Measurements from ENCODE around the gene SLC6A11. TPM values are rescaled to one million over a fixed set of nuclear protein-coding genes. Genes with fewer than 3 reads are reported as not detected.

The SLC6A11 gene
- total RNA-seq, 1 donor from 2014 or later: not detected

DNA sequence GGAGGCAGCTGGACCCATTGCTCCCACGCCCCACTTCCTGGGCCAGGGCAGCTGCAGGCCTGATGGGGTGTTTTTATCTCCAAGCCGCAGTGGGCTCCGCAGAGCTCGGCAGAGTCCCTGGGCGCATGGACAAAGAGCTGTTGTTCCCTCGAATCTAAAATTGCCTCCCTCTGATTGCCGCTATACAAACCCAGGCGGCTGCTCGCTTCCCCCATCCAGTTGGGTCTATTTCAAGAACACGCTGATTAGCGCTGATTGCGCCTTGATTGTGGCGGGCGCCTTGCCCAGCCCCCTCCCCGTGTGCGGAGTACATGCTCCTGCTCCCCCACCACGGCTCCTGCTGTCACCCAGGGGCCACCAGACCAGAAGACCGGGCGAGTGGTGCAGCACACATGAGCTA is 133.2 kb downstream of the SLC6A11 start:
- no peak for DNase-seq (ENCODE audit: extremely low read depth, low read depth, low spot score)

DNA sequence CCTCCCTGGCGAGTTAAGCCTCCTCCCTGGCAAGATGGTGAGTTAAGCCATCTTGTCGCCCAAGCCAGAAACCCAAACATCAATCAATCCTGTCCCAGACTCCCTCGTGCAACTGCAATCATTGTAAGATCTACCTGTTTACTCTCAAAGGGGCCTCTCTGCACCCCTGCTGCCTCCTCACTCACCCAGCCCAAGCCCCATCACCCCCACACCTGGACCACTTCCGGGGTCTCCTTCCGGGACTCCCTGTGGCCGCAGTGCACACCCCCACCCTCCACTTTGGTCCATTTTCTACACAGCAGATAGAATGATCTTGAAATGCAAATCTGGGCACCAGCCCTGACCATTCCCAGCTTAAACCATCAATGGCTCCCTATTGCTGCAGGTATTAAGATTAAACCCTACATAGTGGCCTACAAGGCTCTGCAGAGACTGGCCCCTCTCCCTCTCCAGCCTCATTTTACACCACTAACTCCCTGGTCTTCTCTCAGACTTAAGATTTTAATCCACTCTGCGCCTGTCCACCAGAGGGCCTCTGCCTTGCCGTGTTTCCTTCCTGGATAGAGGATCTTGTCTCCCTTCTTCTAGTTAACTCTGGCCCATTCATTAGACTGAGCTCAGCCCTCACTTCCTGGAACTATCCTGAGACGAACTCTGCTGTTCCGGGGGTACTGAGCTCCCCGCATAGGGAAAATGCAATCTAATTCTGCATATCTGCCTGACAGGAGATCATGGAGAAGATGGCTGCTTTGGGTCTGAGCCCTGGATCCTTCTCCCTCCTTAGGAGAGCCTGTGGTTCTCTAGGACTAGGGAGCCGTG is 134.7 kb downstream of the SLC6A11 start:
- no peak for DNase-seq (ENCODE audit: extremely low read depth, low read depth, low spot score)

DNA sequence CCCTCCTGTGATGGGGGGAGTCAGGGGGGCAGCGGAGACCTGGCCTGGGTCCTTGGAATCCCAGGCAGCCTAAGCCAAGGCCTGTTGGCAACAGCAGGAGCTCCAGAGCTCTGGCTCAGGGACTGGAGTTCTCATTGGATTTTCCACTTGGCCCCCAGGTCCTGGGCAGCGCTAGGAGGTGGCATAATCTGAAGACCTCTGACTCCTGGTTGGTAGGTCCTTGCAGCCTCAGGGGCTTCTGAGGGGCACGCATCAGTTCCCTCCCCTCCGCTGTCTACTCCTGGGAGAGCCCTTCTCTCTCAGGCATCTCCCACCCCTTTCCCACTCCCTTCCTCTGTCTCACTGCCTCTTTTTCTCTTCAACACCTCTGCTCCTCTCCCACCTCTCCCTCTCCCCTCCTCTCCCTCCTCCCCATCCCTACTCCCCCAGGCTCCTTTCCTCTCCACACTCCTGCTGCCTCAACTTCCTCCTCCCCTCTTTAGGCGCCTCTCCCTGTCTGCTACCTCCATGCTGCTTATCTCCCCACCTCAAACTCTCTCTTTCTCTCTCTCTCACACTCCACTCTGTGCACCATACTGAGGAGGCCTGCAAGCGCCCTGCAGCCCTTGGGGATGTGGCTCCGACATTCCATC is 135.4 kb downstream of the SLC6A11 start:
- DNase-seq (ENCODE audit: extremely low read depth, low read depth, low spot score): no peak

DNA sequence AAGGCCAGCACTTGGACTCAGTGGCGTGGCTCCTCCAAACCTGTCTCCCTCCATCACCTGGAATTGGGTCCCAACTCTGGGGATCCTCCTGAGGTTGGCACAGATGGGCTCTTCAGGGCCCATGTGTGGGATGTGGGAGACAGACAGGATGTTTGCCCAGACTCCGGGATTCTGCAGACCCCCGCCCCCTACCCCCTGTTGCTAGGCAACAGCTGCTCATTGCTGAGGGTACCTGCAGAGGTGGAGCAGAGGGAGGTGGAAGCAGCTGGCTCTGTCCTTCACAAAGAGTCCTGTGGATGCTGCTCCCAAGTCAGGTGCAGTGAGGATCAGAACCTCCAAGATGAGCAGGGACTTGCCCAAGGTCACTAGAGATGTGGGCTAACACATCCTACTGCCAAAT is 136.5 kb downstream of the SLC6A11 start:
- no peak for DNase-seq (ENCODE audit: extremely low read depth, low read depth, low spot score)

DNA sequence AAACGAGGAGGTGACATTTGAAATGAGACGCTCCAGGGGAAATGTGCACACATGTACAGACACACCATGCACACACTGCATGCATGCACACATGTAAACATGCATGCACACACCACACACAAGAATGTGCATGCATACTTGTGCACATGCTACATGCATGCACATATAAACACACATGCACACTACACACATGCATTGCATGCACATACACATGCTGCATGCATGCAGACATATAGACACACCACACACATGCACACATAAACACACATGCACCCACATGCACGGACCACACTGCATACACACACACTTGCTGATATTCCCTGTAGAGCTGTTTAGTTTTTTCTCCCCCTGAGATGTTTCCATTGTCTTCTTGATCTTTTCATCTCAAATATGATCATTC is 138.7 kb downstream of the SLC6A11 start:
- DNase-seq (ENCODE audit: extremely low read depth, low read depth, low spot score): no peak

DNA sequence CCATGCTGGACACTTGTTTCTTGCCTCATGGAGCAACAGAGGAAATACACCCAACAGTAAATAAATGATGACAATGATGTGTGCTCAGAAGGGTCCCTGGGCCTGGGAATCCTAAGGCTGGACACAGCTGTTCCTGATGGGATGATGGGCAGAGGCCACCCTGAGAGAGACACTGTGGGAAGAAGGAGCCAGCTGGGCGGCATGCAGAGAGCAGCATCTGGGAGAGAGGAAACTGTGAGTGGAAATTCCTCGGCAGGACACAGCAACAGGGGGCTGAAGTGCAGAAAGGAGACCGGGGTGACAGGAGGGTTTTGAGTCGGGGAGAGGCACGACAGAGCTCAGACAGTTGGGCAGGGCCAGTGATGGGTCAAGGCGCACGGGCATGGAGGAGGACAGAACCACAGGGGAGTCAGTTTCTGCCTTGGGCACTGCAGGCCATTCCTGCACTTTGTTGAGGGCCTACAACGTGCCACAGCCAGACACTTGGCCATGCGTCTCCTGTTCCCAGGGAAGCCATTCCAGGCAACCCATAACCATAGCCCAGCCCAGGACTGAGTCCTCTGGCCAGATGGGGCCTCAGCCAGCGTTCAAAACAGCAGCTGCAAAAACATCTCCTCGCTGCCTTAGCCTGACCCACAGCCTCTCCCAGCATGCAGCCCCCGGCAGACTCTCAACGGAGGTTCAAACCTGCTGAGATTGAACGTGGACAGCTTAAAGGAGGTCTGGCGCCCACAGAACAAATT is 139.9 kb downstream of the SLC6A11 start:
- no peak for DNase-seq (ENCODE audit: extremely low read depth, low read depth, low spot score)

DNA sequence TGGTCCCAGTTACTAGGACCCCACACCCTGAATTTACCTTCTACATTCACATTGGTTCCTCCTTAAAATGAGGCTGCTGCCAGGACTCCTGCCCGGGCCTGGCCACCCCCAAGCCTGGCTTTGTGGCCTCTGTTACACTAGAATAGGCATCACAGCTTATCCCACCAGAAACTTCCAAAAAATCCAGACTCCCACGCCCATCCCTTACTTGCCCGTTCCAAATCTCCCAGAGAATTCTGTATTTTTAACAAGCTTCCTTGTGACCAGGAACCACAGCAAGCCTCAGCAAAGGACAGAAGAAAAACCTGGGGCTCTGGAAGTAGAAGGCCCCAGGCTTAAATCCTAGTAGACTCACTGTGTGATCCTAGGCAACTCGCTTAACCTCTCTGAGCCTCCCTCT is 140.5 kb downstream of the SLC6A11 start:
- no peak for DNase-seq (ENCODE audit: extremely low read depth, low read depth, low spot score)

DNA sequence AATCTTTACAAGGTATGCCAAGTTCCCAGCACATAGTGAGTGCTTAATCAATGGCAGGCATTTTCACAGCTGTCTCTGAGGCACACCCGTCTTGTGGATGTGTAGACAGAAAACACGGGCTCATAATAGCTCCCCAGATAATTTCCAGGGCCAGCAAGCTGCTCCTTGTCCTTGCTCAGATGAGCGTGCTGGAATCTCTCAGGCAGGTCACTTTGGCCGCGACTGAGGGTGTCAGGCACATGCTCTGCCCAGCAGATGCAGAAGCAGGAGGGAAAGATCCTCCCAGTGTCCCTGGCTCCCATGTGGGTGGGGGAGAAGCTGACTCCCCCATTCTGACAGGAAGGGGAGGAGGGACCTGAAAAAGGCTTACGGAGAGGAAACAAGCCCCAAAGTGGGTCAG is 141.0 kb downstream of the SLC6A11 start:
- DNase-seq (ENCODE audit: extremely low read depth, low read depth, low spot score): no peak

DNA sequence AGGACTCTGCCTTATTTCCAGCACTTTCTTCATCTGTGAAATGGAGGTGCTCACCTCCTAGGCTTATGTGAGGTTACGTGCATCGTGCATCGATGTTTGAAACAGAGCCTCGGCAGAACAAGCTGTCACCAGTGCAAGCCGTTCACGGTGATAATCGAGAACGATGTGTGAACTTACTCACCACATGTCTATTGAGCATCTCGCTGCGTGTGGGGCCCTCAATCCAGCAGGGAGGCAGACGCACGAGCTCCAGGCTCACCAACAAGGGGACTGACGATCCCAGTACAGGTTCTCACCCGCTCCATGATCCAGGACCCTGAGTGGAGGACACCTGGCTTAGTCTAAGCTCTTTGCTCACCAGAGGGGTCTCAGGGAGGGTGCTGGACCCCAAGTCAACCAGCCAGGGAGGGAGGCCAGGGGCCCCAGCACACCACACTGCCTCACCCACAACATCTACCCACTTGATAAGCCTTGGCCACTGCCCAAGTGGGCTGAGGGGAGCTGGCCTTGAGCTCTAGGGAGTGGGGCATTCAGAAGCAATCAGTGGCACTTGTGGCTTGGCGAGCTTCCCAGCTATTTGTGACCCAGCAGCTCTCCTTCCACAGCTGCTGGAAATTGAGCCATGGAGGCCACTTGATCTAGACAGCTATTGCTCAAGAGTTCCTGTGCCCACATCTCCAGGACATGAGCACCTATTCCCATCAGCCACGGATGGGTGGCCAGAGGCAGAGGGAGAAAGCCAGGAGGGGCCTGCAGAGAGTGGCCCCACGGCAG is 142.1 kb downstream of the SLC6A11 start:
- DNase-seq (ENCODE audit: extremely low read depth, low read depth, low spot score): no peak

DNA sequence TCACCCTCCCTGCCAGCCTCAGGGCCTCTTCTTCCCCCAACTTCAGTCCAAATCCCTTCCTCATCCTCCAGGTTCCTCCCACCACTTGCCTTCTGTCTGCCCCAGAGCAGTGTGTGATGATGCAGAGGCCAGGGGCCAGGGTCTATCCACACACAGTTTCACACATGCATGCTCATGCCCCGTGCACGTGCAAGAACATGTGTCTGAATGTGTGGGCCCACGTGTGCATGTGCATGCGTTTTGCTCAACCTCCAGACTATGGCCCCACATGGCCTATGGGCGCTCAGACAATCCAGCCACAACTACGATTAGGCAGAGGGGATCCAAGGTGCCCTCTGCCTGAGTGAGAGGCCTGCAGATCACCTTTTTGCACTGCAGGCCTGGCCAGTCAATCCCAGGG is 144.2 kb downstream of the SLC6A11 start:
- DNase-seq (ENCODE audit: extremely low read depth, low read depth, low spot score): no peak

DNA sequence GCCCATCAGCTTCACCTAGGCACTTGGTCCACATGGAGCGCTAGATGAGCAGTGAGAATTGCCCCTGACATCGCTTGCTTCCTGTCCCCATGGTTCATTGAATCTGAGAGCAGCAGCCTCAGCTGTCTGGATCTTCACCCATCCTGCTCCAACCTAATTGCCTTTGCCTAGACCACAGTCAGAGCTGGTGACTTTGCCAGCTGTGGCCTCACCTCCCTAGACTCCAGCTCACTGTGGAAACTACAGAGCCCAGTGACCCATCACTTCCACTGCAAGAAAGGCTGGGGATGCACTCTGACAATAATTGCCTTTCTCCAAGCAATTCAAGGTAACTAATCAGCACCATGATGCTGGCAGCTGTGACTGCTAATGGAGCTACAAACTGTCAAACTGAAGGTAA is 145.9 kb downstream of the SLC6A11 start:
- no peak for DNase-seq (ENCODE audit: extremely low read depth, low read depth, low spot score)

DNA sequence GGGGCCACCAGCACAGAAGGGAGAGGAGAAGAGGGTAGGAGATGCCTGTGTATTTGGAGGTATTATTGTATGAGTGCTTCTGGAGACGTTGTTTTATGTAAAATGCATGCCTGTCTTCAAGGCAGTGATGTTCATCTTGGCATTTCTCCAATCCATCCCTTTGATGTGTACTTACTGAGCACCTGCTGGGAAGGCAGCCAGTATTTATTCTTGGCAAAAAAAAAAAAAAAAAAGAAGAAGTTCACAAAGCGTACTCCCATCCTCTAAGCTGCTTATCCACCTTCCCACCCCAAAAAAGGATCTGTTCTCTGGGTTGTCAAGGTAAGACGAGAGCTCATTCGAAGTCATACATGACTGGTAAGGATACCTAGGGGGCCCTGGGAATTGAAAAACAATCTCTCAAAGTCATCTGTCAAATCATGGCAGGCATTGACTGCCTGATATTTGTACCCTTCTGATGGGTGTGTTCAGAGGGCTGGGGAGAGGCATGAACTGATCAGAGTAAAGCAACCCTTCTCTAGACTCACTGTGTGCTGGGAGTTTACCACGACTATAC is 146.5 kb downstream of the SLC6A11 start:
- DNase-seq (ENCODE audit: extremely low read depth, low read depth, low spot score): no peak

DNA sequence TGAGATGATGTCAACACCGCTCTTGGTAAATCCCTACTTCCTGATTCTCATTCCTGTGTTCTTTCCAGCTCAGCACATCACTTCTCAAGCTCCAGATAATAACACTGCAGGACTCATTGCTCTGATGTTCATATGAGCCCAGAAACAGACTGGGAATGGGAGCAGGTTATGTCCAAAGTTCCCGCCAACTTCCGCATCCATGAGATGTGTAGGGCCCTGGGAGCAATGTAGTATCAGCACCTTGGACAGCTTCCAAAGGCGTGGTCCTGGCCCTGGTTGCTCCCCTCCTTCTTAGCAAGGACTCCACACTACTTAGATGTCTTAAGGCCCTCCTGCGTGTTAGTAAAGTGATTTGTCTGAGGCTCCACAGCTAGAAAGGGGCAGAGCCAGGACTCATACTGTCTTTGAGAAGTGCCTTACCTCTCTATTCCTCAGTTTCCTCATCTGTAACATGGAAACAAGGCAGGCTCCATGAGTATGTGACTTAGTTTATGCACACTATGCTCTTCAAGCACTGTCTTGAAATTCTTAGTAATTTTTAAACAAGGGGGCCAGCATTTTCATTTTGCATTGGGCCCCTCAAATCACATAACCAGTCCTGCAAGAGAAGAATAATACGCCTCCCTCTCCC is 148.6 kb downstream of the SLC6A11 start:
- no peak for DNase-seq (ENCODE audit: extremely low read depth, low read depth, low spot score)

DNA sequence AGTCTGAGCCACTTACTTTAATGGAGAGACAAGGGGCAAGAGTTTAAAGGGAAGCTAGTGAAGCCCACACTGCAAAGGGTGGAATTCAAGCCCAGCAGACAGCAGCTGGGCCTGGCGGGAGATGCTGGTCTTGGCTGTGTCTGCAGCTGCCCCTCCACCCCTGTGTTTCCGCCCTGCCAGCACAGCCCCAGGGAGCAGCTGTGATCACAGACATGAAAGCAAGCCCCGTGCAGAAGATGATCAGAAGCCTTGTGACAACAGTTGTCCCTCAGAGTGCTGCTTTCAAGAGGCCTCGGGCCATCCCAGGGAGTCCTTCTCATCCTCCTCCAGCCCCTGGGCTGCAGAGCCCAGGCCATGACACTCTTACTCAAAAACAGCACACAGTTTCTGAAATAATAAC is 152.4 kb downstream of the SLC6A11 start:
- no peak for DNase-seq (ENCODE audit: extremely low read depth, low read depth, low spot score)

DNA sequence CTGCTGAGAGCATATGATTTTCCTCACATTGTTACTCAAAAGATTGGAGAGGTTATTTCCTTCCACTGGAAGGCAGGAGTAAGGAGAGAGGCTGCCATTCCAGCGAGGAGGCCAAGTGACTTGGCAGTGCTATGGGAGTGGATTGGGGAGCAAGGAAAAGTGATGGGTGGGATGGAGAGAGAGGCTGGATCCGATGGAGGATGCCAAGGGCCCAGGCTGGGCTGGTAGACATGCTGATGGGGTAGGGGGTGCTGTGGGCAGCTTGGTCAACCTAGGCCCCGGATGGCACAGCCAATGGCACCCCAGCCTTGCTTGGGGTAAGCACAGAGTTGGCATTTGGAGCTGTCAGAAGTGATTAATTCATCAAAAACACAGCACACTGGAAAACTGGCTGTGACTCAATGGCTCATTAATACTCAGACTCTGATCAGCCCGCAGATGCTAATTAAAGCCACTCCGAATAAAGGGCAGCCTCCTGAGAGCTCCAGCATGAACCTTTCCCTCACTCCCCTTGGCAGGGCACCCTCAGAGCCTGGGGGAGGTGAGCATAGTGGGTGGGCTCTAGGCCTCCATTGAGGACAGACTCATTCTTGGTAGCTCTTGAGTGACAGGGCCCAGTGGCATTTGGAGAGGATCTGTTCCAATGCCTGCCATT is 154.4 kb downstream of the SLC6A11 start:
- DNase-seq (ENCODE audit: extremely low read depth, low read depth, low spot score): no peak

DNA sequence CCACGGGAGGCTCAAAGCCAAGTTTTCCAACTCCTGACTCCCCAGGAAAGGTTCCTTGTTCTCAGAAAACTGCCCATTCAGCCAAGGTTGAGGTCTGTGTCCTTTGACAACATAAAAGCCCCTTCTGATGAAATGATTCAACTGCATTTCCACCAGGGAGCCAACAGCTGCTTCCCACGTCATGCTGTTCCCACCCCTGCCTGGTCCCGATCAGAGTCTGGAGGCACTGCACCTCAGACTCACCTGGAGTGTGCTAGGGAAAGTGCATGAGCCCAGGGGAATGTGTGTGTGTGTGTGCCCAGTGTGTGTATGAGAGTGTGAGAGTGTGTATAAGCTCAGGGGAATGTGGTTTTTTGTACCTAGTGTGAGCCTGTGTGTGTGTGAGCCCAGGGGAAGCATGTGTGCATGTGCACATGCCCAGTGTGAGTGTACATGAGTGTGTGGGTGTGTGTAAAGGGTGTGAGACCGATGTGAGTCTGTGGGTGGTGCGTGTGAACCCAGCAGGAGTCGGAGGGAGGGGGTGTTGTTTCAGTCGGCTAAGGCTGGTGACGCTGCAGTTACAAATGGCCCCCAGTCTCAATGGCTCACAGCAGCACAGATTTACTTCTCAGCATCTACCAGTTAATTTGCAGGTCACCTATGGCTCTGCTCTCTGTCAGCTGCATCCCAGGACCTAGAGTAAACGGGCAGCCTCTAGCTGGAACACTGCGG is 156.2 kb downstream of the SLC6A11 start:
- DNase-seq (ENCODE audit: extremely low read depth, low read depth, low spot score): no peak

DNA sequence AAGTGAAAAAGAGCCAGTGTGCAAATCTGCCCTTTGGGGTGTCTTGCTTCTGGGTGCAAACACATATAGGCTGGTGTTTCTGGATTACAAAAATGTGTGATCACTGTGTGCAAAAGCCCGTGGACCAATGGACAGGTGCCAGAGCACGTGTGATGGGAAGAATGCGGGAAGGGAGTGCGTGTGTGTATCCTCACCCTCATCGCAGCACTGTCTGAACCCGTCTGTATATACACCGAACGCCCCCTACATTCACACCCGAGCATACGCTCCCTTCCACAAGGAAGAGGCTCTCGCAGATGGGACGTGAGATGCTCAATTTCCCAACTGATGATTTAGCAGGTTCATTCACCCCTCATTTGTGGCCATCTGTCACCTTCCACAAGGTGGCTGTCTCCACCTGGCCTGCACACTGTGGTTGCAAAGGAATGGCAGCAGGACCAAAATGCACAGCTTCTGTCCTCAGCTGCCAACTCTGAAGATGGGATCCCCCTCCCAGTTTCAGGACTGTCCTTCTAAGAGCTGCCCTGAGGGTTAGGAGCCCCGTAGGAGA is 157.1 kb downstream of the SLC6A11 start:
- DNase-seq (ENCODE audit: extremely low read depth, low read depth, low spot score): no peak

DNA sequence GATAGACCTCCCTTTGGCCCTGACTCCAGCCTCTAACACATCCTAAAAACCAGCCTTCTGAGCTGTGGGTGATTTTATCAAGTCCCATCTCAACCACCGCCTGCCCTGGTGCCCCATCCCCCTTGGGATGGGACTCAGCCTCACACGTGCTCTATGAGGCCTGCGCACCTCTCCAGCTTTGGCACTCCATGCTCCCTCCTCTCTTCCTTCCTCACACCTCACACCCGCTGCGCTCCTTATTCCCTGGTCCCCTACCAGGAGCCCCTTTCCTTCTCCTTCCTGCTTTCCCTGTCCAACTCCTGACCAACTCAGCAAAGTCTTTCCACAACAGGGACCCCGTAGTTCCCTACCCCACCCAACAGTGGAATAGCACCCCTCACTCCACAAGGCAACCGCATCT is 158.1 kb downstream of the SLC6A11 start:
- no peak for DNase-seq (ENCODE audit: extremely low read depth, low read depth, low spot score)

All from glomerular endothelial cell (primary cell).